Middle frontal gyrus (tissue), 1 donor: ENCODE data around the gene SOS2.

Experiments
- DNase-seq: peaks from one replicate; pipeline ENCODE4 v3.0.0-alpha.2; 2015; ENCODE audit warnings: low spot score; ENCODE audit errors: extremely low spot score

Gene SOS2

GRCh38 chr14:50231475-50232275 is at the start of gene SOS2:
Gene SOS2 (minus strand): TSS chr14:50231578. CDS start chr14:50231283, 295 bp downstream.
- peak; percentile 75 for DNase-seq

DNA sequence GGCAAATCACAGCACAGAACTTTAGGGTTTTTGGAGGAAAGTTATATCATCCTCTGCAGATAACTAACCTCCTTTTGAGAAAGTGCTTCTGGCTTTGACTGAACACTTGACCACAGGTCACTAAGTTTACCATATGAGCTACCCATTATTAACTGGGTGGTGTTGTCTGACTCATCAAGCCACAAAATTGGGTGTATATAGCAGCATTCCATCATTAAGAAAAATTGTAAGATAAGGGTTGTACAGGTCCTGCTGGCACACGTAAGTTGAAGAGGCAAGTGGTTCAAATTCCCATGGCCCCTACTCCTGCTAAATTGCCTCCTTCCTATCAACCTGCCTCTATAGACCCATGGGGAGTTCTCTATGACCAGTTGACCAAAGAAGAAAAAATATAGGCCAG is 41.1 kb upstream of the SOS2 start:
- DNase-seq = no peak

- DNase-seq = no peak
These were observed 39.6 kb upstream of the SOS2 start for GRCh38 chr14:50270932-50271331.

DNA sequence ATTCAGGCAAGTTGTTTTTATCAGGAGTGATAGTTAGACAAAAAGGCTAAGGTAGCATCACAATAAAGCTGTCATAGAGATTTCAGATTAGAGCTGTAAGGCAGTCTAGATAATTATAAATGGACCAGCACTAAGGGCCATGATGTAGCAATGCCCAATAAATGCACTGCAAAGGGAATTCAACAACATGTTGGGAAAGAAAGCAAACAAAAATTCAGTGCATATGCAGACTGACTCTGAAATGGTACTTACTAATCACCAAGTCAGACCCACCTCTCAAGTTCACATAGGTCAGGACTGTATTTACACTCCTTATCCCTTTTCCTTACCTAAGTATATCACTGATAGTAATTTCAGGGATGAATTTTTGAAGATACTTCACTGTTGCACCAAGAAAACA is 33.7 kb upstream of the SOS2 start:
- DNase-seq = no peak

DNA sequence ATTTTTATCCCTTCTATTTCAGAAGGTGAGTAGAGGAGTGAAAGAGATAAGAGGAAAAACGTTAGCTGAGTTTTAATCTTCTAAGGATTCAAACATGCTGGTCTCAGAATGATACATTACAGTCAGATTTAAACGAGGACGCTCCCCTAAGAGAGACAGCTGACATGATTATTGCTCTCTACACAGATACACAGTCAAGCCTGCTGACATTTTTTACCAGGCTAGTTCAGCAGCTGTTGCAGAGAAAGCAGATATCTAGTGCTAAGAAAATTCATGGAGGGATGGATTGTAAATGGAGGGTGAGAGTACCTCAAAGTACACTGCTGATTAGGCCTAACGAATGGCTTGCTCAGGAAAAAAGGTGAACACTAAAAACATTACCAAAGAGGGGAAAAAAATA is 31.9 kb upstream of the SOS2 start:
- no peak for DNase-seq

DNA sequence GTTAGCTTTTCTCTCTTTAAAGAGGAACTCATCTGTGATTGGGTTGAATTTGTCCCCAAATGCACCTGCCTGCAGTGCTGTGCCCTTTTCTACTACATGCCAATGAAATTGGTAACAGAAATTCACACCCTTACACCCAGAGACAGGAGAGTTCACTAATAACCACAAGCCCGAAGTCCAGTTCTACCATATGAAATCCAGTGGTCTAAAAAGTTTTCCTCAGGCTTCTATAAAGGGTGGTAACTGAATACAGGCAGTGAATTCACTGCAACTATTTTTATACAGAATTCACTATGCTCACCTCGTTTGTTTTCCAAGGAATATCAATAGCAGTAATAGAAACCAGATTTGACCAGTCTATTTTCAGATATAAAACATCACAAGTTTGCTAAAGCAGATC is 31.5 kb upstream of the SOS2 start:
- no peak for DNase-seq

DNA sequence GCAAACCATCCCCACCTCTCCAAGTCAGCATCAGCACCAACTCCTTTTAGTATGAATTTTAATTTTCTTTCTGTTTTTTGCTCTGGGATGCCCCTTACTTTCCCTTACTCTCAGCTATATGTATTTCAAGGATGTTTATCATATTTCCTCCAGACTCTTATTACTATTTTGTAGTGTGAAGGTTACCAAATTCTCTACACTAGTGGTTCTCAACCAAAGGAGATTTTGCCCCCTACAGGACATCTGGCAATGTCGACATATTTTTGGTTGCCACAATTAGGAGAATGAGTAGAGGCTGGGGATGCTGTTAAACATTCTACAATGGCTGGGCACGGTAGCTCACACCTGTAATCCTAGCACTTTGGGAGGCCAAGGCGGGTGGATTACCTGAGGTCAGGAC is 29.1 kb upstream of the SOS2 start:
- DNase-seq = no peak

DNA sequence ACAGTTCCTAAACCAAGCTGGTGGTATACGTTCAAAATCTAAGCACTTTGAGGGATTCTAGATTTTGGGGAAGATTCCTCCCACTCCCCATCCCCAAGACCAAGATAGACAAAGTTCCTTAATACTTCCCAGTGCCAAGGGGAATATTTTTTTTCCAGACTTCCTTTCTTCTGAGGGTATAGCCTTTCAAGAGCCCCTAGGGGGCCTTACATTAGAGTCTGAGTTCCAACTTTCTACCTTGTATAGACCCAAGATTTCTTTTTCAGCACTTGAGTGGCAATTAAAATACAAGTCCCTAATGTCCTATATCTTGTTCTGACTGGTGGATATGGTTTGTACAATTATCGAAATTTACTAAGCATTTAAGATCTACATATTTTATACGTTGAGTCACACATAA is 28.7 kb upstream of the SOS2 start:
- DNase-seq = no peak

GRCh38 chr14:50257732-50258131 is 26.4 kb upstream of the SOS2 start:
- no peak for DNase-seq

DNA sequence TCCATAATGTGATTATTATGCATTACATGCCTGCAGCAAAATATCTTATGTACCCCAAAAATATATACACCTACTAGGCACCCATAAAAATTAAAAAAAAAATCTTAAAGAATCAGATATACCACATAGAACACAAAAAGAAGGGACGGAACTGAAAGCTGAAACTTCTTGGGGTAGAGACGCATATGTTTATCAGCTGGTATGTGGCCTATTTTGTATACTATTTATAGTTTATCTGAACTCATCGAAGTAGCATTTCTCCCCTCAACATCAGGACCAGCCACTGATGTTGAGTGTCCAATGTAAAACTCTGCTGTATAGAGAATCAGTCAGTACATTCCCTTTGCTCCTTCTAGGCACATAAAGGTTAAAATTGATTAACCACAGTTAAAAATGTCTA is 22.9 kb upstream of the SOS2 start:
- DNase-seq = no peak

GRCh38 chr14:50249136-50249775 is 17.9 kb upstream of the SOS2 start:
- no peak for DNase-seq

DNA sequence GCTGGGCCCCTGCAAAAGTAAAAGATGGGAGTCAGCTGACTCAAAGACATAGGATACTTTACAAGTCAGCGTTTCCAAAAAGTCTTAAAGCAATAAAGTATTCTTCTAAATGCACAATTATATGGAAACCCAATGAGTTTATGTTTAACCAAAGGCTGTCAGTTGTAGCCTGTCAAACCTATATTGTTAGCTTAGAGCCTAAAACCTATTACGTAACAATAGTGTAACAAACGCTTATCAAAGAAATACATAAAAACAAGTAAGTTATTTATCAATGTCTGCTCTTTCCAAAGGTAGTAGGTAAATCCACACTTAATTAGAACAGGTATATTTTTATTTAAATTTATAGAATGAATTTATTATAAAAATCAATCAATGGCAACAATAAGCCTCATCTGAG is 15.9 kb upstream of the SOS2 start:
- no peak for DNase-seq

DNA sequence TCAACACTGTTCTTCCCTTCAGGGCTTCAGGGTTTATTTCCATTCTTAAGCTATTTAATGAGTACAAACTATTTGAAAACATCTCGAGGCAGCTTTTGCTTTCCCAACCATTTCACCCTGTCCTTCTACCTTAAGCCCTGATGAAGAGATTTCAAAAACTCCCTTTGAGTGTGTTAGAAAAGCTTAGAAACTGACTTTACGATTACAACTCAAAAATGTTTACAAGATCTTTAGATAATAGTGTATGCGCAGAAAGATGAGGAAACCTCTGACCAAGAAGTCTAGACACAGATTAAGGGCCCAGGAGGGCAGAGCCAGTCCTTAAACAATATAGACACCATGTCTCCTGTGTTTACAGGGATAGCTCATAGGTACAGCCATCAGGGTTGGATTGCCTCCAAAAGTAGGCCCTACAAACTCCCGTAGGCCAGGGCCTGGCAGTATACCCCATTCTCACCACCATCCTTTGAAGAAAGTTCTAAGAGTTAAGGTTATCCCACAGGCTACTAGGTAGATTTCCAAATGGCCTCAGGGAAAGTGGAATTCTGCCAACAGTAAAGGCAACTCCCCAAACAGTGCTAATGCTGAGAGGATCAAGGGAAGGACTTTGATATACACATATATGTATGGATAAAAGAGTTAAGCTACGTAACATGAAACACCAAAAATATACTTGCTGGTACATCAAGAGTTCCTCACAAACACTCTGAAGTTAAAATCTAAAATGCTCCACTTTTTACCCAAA is 11.4 kb upstream of the SOS2 start:
- DNase-seq = no peak

- DNase-seq = no peak
These were observed 10.7 kb upstream of the SOS2 start for GRCh38 chr14:50242096-50242495.

DNA sequence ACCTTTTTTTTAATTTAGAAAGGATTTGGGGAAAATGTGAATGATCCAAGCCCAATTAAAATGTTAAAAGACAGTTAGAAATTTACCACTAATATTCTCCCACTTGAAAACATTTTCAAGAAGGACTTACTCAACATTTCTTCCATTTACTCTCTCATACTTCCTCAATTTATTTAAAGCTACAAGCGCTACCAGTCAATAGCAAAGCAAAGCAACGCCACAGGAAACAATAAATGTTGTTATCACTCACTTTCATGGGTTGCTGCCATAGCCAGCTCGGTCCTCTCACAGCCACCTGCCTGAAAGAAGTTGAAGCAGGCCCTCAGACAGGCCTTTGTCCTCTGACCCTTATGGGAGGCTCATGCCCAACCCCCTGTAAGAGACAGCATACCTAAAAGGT is 6.0 kb upstream of the SOS2 start:
- DNase-seq = no peak

GRCh38 chr14:50233951-50234250 is 2.5 kb upstream of the SOS2 start:
- no peak for DNase-seq

GRCh38 chr14:50233166-50233950 is 2.0 kb upstream of the SOS2 start:
- DNase-seq = no peak

DNA sequence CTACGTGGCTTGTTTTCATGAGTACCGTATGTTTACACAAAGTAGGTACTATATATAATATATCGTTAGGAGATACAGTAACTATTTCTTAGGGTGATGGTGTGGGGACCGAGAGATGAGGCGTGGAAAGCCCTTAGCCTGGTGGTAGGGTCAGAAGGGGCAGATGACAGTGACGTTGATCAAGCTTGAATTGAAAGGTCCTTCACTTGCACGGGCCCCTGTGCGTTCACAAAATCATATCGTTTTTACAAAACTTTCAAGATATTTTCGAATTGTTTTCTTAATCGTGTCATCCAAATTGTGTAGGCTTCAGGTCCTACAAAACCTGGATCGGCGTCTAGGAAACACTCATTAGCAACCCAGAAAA is 881 bp upstream of the SOS2 start:
- DNase-seq = no peak

- no peak for DNase-seq
These were observed 490 bp downstream of the SOS2 start for GRCh38 chr14:50230701-50231474.

DNA sequence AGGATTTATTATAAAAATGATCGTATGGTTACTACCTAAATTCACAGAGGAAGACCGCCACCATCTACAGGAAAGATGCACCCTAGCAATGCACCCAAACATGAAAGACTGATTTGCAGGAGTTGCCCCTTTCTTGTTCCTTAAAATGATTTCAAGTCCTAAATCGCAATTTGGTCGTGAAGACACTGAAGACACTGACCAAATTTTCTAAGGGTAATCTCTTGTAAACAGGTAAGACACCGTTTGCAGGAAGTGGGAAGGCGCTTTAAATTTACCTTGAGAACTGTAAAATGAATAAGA is 1.0 kb downstream of the SOS2 start:
- no peak for DNase-seq

GRCh38 chr14:50229681-50230080 is 1.7 kb downstream of the SOS2 start:
- DNase-seq = no peak
